HEK293 (cell line): ENCODE data around the gene WARS2.

ENCODE experiments used
- CTCF ChIA-PET: fragments of 350-600 bp; formaldehyde crosslinking; extraction: SDS; loops from one replicate; lab custom pipeline; 2021; ENCODE audit warnings: antibody characterized with exemption; lab: Yijun Ruan, JAX
- POLR2A ChIA-PET: fragments of 300-600 bp; formaldehyde crosslinking; extraction: SDS; loops from one replicate; lab custom pipeline; 2020; ENCODE audit warnings: antibody characterized with exemption, inconsistent platforms; lab: Yijun Ruan, JAX
- H3K27ac ChIP-seq: fragments of 200-500 bp; sonication (Bioruptor generic); 2 replicates; pipeline ENCODE4 v1.5.1; 2014; ENCODE audit warnings: low read depth, low read length, control low read depth, inconsistent platforms; ENCODE audit errors: extremely low read depth
- H3K36me3 ChIP-seq, 2 experiments: fragments of 200-500 bp in 1 of 2; sonication (Bioruptor generic) in 1 of 2; 1 replicate in 1 of 2; 2 replicates in 1 of 2; pipeline ENCODE4 v1.5.1; 2014 to 2017; ENCODE audit warnings: inconsistent platforms in 2 of 2, low read length in 2 of 2; ENCODE audit not compliant: control insufficient read depth in 2 of 2, insufficient read depth in 1 of 2
- H3K4me1 ChIP-seq: fragments of 200-500 bp; sonication (Bioruptor generic); 2 replicates; pipeline ENCODE4 v1.5.1; 2014; ENCODE audit warnings: mild to moderate bottlenecking, low read length, inconsistent platforms; ENCODE audit not compliant: control insufficient read depth, insufficient read depth
- H3K4me3 ChIP-seq: 2 replicates; pipeline ENCODE4 v1.5.1; 2011; ENCODE audit warnings: low read depth, mild to moderate bottlenecking, control low read depth, low read length, moderate library complexity
- H3K9me3 ChIP-seq: fragments of 200-500 bp; sonication (Bioruptor generic); 2 replicates; pipeline ENCODE4 v1.5.1; 2014; ENCODE audit warnings: low read depth, low read length, inconsistent platforms; ENCODE audit not compliant: control insufficient read depth, insufficient read depth
- KLF1 ChIP-seq: fragments of 450-650 bp; formaldehyde crosslinking; IDR thresholded peaks from 2 replicates; pipeline ENCODE4 v1.5.1; 2016; ENCODE audit warnings: missing biosample characterization, missing genetic modification characterization
- OVOL3 ChIP-seq: fragments of 450-650 bp; formaldehyde crosslinking; IDR thresholded peaks from 2 replicates; pipeline ENCODE4 v1.5.1; 2016; ENCODE audit warnings: missing biosample characterization, missing genetic modification characterization
- PRDM6 ChIP-seq: fragments of 450-650 bp; formaldehyde crosslinking; IDR thresholded peaks from 2 replicates; pipeline ENCODE4 v1.5.1; 2017; ENCODE audit warnings: missing biosample characterization, missing genetic modification characterization
- REPIN1 ChIP-seq: fragments of 450-650 bp; formaldehyde crosslinking; IDR thresholded peaks from 2 replicates; pipeline ENCODE4 v1.5.1; 2017; ENCODE audit warnings: missing biosample characterization, missing genetic modification characterization, low read depth
- SCRT2 ChIP-seq: fragments of 450-650 bp; formaldehyde crosslinking; IDR thresholded peaks from 2 replicates; pipeline ENCODE4 v1.5.1; 2016; ENCODE audit warnings: missing biosample characterization, missing genetic modification characterization
- TRIM28 ChIP-seq: IDR thresholded peaks from 2 replicates; pipeline ENCODE4 v1.6.1; 2011; ENCODE audit warnings: low read length, control low read depth, borderline replicate concordance
- ZBTB26 ChIP-seq: fragments of 450-650 bp; formaldehyde crosslinking; optimal IDR thresholded peaks from 2 replicates; pipeline ENCODE3; 2016; ENCODE audit warnings: missing biosample characterization, mild to moderate bottlenecking, missing genetic modification characterization
- ZBTB44 ChIP-seq: fragments of 450-650 bp; IDR thresholded peaks from 2 replicates; pipeline ENCODE4 v1.5.1; 2018; ENCODE audit warnings: missing biosample characterization, mild to moderate bottlenecking, missing genetic modification characterization
- ZNF157 ChIP-seq: fragments of 450-650 bp; formaldehyde crosslinking; IDR thresholded peaks from 2 replicates; pipeline ENCODE4 v1.5.1; 2016; ENCODE audit warnings: missing biosample characterization, missing genetic modification characterization
- ZNF248 ChIP-seq: fragments of 450-650 bp; formaldehyde crosslinking; IDR thresholded peaks from 2 replicates; pipeline ENCODE4 v1.5.1; 2017; ENCODE audit warnings: missing biosample characterization, missing genetic modification characterization
- ZNF280D ChIP-seq: fragments of 450-650 bp; formaldehyde crosslinking; IDR thresholded peaks from 2 replicates; pipeline ENCODE4 v1.5.1; 2016; ENCODE audit warnings: missing biosample characterization, missing genetic modification characterization
- ZNF335 ChIP-seq: fragments of 450-650 bp; formaldehyde crosslinking; conservative IDR thresholded peaks from 2 replicates; pipeline ENCODE4 v1.5.1; 2016; ENCODE audit warnings: missing biosample characterization, missing genetic modification characterization
- ZNF391 ChIP-seq: fragments of 450-650 bp; formaldehyde crosslinking; IDR thresholded peaks from 2 replicates; pipeline ENCODE4 v1.5.1; 2016; ENCODE audit warnings: low read depth, missing biosample characterization, missing genetic modification characterization, borderline replicate concordance
- ZNF394 ChIP-seq: fragments of 450-650 bp; formaldehyde crosslinking; IDR thresholded peaks from 2 replicates; pipeline ENCODE4 v1.5.1; 2016; ENCODE audit warnings: missing biosample characterization, missing genetic modification characterization, mild to moderate bottlenecking, moderate library complexity, borderline replicate concordance
- ZNF416 ChIP-seq: fragments of 450-650 bp; formaldehyde crosslinking; IDR thresholded peaks from 2 replicates; pipeline ENCODE4 v1.5.1; 2016; ENCODE audit warnings: missing biosample characterization, missing genetic modification characterization
- ZNF426 ChIP-seq: fragments of 450-650 bp; formaldehyde crosslinking; IDR thresholded peaks from 2 replicates; pipeline ENCODE4 v1.5.1; 2017; ENCODE audit warnings: missing biosample characterization, missing genetic modification characterization, mild to moderate bottlenecking, inconsistent platforms, moderate library complexity
- ZNF549 ChIP-seq: fragments of 450-650 bp; IDR thresholded peaks from 2 replicates; pipeline ENCODE4 v1.5.1; 2018; ENCODE audit warnings: missing biosample characterization, missing genetic modification characterization, mild to moderate bottlenecking, inconsistent platforms, moderate library complexity
- ZNF580 ChIP-seq: fragments of 450-650 bp; formaldehyde crosslinking; IDR thresholded peaks from 2 replicates; pipeline ENCODE4 v1.5.1; 2016; ENCODE audit warnings: missing biosample characterization, missing genetic modification characterization
- ZNF660 ChIP-seq: fragments of 450-650 bp; IDR thresholded peaks from 2 replicates; pipeline ENCODE4 v1.5.1; 2018; ENCODE audit warnings: missing biosample characterization, mild to moderate bottlenecking, missing genetic modification characterization
- ZNF664 ChIP-seq: fragments of 450-650 bp; formaldehyde crosslinking; IDR thresholded peaks from 2 replicates; pipeline ENCODE4 v1.5.1; 2016; ENCODE audit warnings: missing biosample characterization, missing genetic modification characterization
- ZNF776 ChIP-seq: fragments of 450-650 bp; formaldehyde crosslinking; IDR thresholded peaks from 2 replicates; pipeline ENCODE4 v1.5.0; 2017; ENCODE audit warnings: missing biosample characterization, missing genetic modification characterization, borderline replicate concordance
- ZNF830 ChIP-seq: fragments of 450-650 bp; IDR thresholded peaks from 2 replicates; pipeline ENCODE4 v1.5.0; 2018; ENCODE audit warnings: missing biosample characterization, missing genetic modification characterization, low read depth, mild to moderate bottlenecking, moderate library complexity

Gene WARS2

GRCh38 chr1:119136401-119136800 lies 4.1 kb downstream of the WARS2 start (continued):
- TF ChIP-seq ZNF280D (no peak), KLF1 (tag by site-specific recombination) (no peak), ZNF660 (tag by site-specific recombination) (peak; percentile 42; the same call in 1 of the 2 replicates), ZNF776 (tag by site-specific recombination) (no peak), OVOL3 (tag by site-specific recombination) (no peak), REPIN1 (tag by site-specific recombination) (no peak), ZNF580 (tag by site-specific recombination) (no peak)

- H3K4me3 ChIP-seq, result no peak overlapping the region
- H3K4me1 ChIP-seq, result 0 out of 2 replicates have a peak, but pooled peaks cover 2% of the 10 kb centered on the region
- ChIA-PET CTCF (no interaction called here), POLR2A (interaction anchor here (0.6 kb wide), 2 partner anchors 16 to 183 kb away, joined by 4 to 5 read pairs; no protein-coding TSS in a partner anchor)
- H3K27ac ChIP-seq, result no peak overlapping the region
- no peaks in the 10 kb centered on the region for H3K9me3 ChIP-seq
- no peak for TF ChIP-seq ZNF664 (tag by site-specific recombination)
- H3K36me3 ChIP-seq, result no peaks in the 10 kb centered on the region
Measured at GRCh38 chr1:119133987-119134386, 6.5 kb downstream of the WARS2 start.

- CTCF ChIA-PET, result interaction anchor here (0.6 kb wide), 1 partner anchor 144 kb away, joined by 3 read pairs; no protein-coding TSS in a partner anchor
- Histone ChIP-seq H3K36me3 (no peaks in the 10 kb centered on the region), H3K4me1 (0 out of 2 replicates have a peak, but pooled peaks cover 2% of the 10 kb centered on the region), H3K4me3 (no peak overlapping the region), H3K27ac (no peak overlapping the region), H3K9me3 (no peaks in the 10 kb centered on the region)
- TF ChIP-seq ZNF391 (tag by site-specific recombination) (no peak), ZNF394 (tag by site-specific recombination) (no peak), ZNF549 (tag by site-specific recombination) (no peak), ZNF157 (tag by site-specific recombination) (no peak), ZNF426 (tag by site-specific recombination) (no peak), PRDM6 (tag by site-specific recombination) (no peak), ZNF580 (tag by site-specific recombination) (no peak), ZBTB44 (tag by site-specific recombination) (no peak), ZNF416 (tag by site-specific recombination) (no peak), ZNF664 (tag by site-specific recombination) (no peak), ZNF248 (tag by site-specific recombination) (no peak), ZNF830 (tag by site-specific recombination) (no peak), SCRT2 (tag by site-specific recombination) (no peak), ZNF335 (tag by site-specific recombination) (no peak), TRIM28 (no peak), ZBTB26 (no peak), ZNF776 (tag by site-specific recombination) (no peak)
- POLR2A ChIA-PET, result no interaction called here
Measured at GRCh38 chr1:119132179-119132578, 8.3 kb downstream of the WARS2 start.
